ELR (cell line): ENCODE results near the gene SRSF2.
"Not testable (repeated sequence)": the region's sequence is repeated elsewhere in the genome, so short reads cannot be mapped to it uniquely, and the experiment has no call there.

Source experiments
- DNase-seq: peaks from one replicate; pipeline ENCODE4 v3.0.0-alpha.2; 2015; ENCODE audit warnings: low read depth

SRSF2 gene

GRCh38 chr17:76738468-76738850, 1.3 kb upstream of the SRSF2 start:
- DNase-seq: peak; percentile 40

GRCh38 chr17:76737676-76738467, 741 bp upstream of the SRSF2 start, which contains the start of gene MFSD11:
Gene MFSD11 (plus strand): TSS chr17:76738119. CDS start chr17:76738353, 234 bp downstream.
- peak; percentile 95 for DNase-seq

- peak; percentile 62 for DNase-seq
These were observed 616 bp downstream of the SRSF2 start for GRCh38 chr17:76736349-76737081.

- DNase-seq: peak; percentile 44
These were observed 1.4 kb downstream of the SRSF2 start for GRCh38 chr17:76735586-76736348.

GRCh38 chr17:76735006-76735405, 2.1 kb downstream of the SRSF2 start:
- peak; percentile 68 for DNase-seq

GRCh38 chr17:76734080-76734840, 2.9 kb downstream of the SRSF2 start:
- peak; percentile 69 for DNase-seq

- no peak for DNase-seq
These were observed 3.5 kb downstream of the SRSF2 start for GRCh38 chr17:76733618-76733957.

GRCh38 chr17:76732734-76733617, 4.2 kb downstream of the SRSF2 start:
- DNase-seq: peak; percentile 30

GRCh38 chr17:76731800-76732733, 5.1 kb downstream of the SRSF2 start:
- not testable (repeated sequence) for DNase-seq

GRCh38 chr17:76727745-76728456, 9.2 kb downstream of the SRSF2 start:
- DNase-seq: peak; percentile 33

- peak; percentile 92 for DNase-seq
These were observed 10.1 kb downstream of the SRSF2 start, which contains the start of gene METTL23 for GRCh38 chr17:76726776-76727718. Gene METTL23 (plus strand): TSS chr17:76726839. CDS start chr17:76729711, 2,872 bp downstream.

- peak; percentile 97 for DNase-seq
These were observed 10.8 kb downstream of the SRSF2 start, which contains the start of gene JMJD6 for GRCh38 chr17:76726231-76726775. Gene JMJD6 (minus strand): TSS chr17:76726606. CDS start chr17:76726475, 131 bp downstream.

- peak; percentile 56 for DNase-seq
These were observed 11.4 kb downstream of the SRSF2 start for GRCh38 chr17:76725580-76726230.

GRCh38 chr17:76723812-76724211, 13.3 kb downstream of the SRSF2 start:
- DNase-seq: no peak

- not testable (repeated sequence) for DNase-seq
These were observed 14.2 kb downstream of the SRSF2 start for GRCh38 chr17:76722977-76723376.

- DNase-seq: no peak
These were observed 14.9 kb downstream of the SRSF2 start for GRCh38 chr17:76722279-76722678.

- no peak for DNase-seq
These were observed 15.7 kb downstream of the SRSF2 start for GRCh38 chr17:76721463-76721862.
